HFFc6 (cell line): ENCODE measurements around the gene HDAC6. TPM values are rescaled to one million over a fixed set of nuclear protein-coding genes. Genes with fewer than 3 reads are reported as not detected.

Source experiments
- DNase-seq: peaks from one replicate; pipeline ENCODE4 v3.0.0-alpha.2; 2018
- H3K27ac Mint-ChIP-seq: 2 replicates; pipeline ENCODE4 v1.8.0; 2020; ENCODE audit warnings: mild to moderate bottlenecking, mixed read lengths
- H3K27me3 Mint-ChIP-seq: 2 replicates; pipeline ENCODE4 v1.8.0; 2021; ENCODE audit warnings: mild to moderate bottlenecking, moderate library complexity, mixed read lengths; ENCODE audit not compliant: insufficient read depth
- H3K36me3 Mint-ChIP-seq: 2 replicates; pipeline ENCODE4 v1.8.0; 2021; ENCODE audit warnings: low read depth, mixed read lengths
- H3K4me1 Mint-ChIP-seq: 2 replicates; pipeline ENCODE4 v1.8.0; 2020; ENCODE audit warnings: low read depth, mixed read lengths
- H3K4me3 Mint-ChIP-seq: 2 replicates; pipeline ENCODE4 v1.8.0; 2020; ENCODE audit warnings: mild to moderate bottlenecking, moderate library complexity, mixed read lengths
- H3K9me3 Mint-ChIP-seq: 2 replicates; pipeline ENCODE4 v1.8.0; 2020; ENCODE audit warnings: mild to moderate bottlenecking, mixed read lengths
- total RNA-seq, 6 experiments: library from RNA; stranded (reverse); fragmentation: NEBNext Ultra II Directional; extraction: Animal tissue kit (Norgen Biotek cat#: 25700); gene quantifications; 2 replicates in 1 of 6; 3 replicates in 5 of 6; pipeline ENCODE4 v1.2.3, GENCODE V29; 2021
- TF ChIP-seq, protein P1 (sequence below): fragments of 200-600 bp; sonication (generic); IDR thresholded peaks from 2 replicates; pipeline ENCODE4 v1.5.0; 2021; ENCODE audit warnings: antibody characterized with exemption, mild to moderate bottlenecking

Gene HDAC6
- total RNA-seq, 6 experiments from 2014 or later, result 22.4 to 30.8 (median 27.1) TPM

DNA sequence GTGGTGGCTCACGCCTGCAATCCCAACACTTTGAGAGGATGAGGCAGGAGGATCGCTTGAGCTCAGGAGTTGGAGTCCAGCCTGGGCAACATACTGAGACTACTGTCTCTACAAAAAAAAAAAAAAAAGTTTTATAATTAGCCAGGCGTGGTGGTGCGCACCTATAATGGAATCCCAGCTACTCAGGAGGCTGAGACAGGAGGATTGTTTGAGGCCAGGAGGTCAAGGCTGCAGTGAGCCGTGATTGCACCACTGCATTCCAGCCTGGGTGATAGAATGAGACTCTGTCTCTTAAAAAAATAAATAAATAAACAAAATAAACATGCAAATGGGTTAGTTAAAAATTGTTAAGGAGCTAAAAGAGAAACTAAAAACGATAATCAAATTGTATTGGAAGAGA is 32.6 kb upstream of the HDAC6 start:
- DNase-seq, result no peak
- Mint-ChIP-seq H3K27me3 (peaks cover 6% of the 10 kb centered on the region; the same call in 1 of the 2 replicates), H3K36me3 (no peaks in the 10 kb centered on the region), H3K27ac (no peak overlapping the region), H3K9me3 (no peaks in the 10 kb centered on the region), H3K4me1 (no peaks in the 10 kb centered on the region), H3K4me3 (no peak overlapping the region)
- TF ChIP-seq, protein P1, sequence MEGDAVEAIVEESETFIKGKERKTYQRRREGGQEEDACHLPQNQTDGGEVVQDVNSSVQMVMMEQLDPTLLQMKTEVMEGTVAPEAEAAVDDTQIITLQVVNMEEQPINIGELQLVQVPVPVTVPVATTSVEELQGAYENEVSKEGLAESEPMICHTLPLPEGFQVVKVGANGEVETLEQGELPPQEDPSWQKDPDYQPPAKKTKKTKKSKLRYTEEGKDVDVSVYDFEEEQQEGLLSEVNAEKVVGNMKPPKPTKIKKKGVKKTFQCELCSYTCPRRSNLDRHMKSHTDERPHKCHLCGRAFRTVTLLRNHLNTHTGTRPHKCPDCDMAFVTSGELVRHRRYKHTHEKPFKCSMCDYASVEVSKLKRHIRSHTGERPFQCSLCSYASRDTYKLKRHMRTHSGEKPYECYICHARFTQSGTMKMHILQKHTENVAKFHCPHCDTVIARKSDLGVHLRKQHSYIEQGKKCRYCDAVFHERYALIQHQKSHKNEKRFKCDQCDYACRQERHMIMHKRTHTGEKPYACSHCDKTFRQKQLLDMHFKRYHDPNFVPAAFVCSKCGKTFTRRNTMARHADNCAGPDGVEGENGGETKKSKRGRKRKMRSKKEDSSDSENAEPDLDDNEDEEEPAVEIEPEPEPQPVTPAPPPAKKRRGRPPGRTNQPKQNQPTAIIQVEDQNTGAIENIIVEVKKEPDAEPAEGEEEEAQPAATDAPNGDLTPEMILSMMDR, result no peak

- Mint-ChIP-seq H3K4me1 (no peaks in the 10 kb centered on the region), H3K4me3 (no peak overlapping the region), H3K27me3 (peaks cover 14% of the 10 kb centered on the region), H3K27ac (no peak overlapping the region), H3K36me3 (no peaks in the 10 kb centered on the region), H3K9me3 (no peaks in the 10 kb centered on the region)
- TF ChIP-seq, protein P1, result no peak
- no peak for DNase-seq
Measured at GRCh38 chrX:48770296-48770695, 31.6 kb upstream of the HDAC6 start.

DNA sequence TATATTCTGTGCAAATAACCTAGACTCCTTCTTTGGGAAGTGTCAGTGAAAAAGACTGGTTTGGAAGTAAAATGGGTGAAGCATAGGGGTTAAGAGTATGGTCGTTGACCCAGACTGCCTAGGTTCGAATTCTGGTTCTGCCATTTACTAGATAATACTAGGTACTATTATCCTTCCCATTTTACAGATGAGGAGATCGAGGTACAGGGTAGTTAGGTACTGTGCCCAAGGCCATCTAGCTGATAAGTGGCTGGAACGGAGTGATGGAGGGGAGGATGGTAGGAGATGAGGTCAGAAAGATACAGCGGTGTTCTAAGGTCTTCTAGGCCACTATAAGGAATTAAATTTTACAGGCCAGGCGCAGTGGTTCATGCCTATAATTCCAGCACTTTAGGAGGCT is 29.3 kb upstream of the HDAC6 start:
- TF ChIP-seq, protein P1, result no peak
- no peak for DNase-seq
- Mint-ChIP-seq H3K4me1 (no peaks in the 10 kb centered on the region), H3K9me3 (no peaks in the 10 kb centered on the region), H3K36me3 (no peaks in the 10 kb centered on the region), H3K27ac (no peak overlapping the region), H3K4me3 (no peak overlapping the region), H3K27me3 (peaks cover 18% of the 10 kb centered on the region)

- no peaks in the 10 kb centered on the region for H3K4me1 Mint-ChIP-seq
- no peak for DNase-seq
- no peak overlapping the region for H3K27ac Mint-ChIP-seq
- H3K9me3 Mint-ChIP-seq, result no peaks in the 10 kb centered on the region
- H3K27me3 Mint-ChIP-seq, result peaks cover 16% of the 10 kb centered on the region
- H3K36me3 Mint-ChIP-seq, result no peaks in the 10 kb centered on the region
- no peak overlapping the region for H3K4me3 Mint-ChIP-seq
- TF ChIP-seq, protein P1, result no peak
Measured at GRCh38 chrX:48776818-48777439, 24.9 kb upstream of the HDAC6 start.

GRCh38 chrX:48779399-48779798 is 22.5 kb upstream of the HDAC6 start:
- no peak for DNase-seq
- H3K27ac Mint-ChIP-seq, result no peak overlapping the region
- no peaks in the 10 kb centered on the region for H3K9me3 Mint-ChIP-seq
- H3K4me1 Mint-ChIP-seq, result no peaks in the 10 kb centered on the region
- H3K27me3 Mint-ChIP-seq, result peaks cover 11% of the 10 kb centered on the region
- H3K4me3 Mint-ChIP-seq, result no peak overlapping the region
- no peaks in the 10 kb centered on the region for H3K36me3 Mint-ChIP-seq
- TF ChIP-seq, protein P1, result no peak
